K562 (cell line): ENCODE data around the gene DOLK. TPM values are rescaled to one million over a fixed set of nuclear protein-coding genes. Genes with fewer than 3 reads are reported as not detected.

Experiments
- BDP1 ChIP-seq: IDR thresholded peaks from 3 replicates; pipeline ENCODE4 v1.6.1; 2011; ENCODE audit not compliant: insufficient read length, insufficient read depth
- BRCA1 ChIP-seq, 2 experiments: fragments of 450-650 bp in 1 of 2; sonication (generic) in 1 of 2; formaldehyde crosslinking in 1 of 2; IDR thresholded peaks; 2 replicates each; pipeline versions ENCODE4 v1.5.0 to v1.6.1; 2017 to 2020; ENCODE audit warnings: mild to moderate bottlenecking in 1 of 2, missing genetic modification reagents in 1 of 2
- EP300 ChIP-seq: IDR thresholded peaks from 2 replicates; pipeline ENCODE4 v1.6.1; 2012; ENCODE audit warnings: low read length, improper control_type of control experiment
- FOXK2 ChIP-seq, 2 experiments: fragments of 450-650 bp; IDR thresholded peaks in 1 of 2; conservative IDR thresholded peaks in 1 of 2; 2 replicates each; pipeline ENCODE4 v1.6.1; 2016; ENCODE audit warnings: low read depth in 2 of 2, mild to moderate bottlenecking in 1 of 2
- KAT2B ChIP-seq: IDR thresholded peaks from one replicate; pipeline ENCODE4 v1.6.1; 2012; ENCODE audit warnings: low read depth, mild to moderate bottlenecking, control low read depth, inconsistent platforms, low read length, moderate library complexity
- KLF1 ChIP-seq: fragments of 450-650 bp; IDR thresholded peaks from 2 replicates; pipeline ENCODE4 v1.6.1; 2016; ENCODE audit warnings: missing genetic modification characterization, missing compliant biosample characterization
- MAFF ChIP-seq: IDR thresholded peaks from 2 replicates; pipeline ENCODE4 v1.6.1; 2012; ENCODE audit warnings: low read length, improper control_type of control experiment
- NEUROD1 ChIP-seq: fragments of 150-350 bp; IDR thresholded peaks from 2 replicates; pipeline ENCODE4 v1.6.1; 2014; ENCODE audit warnings: borderline replicate concordance, low read length, low read depth; ENCODE audit not compliant: partially characterized antibody
- RFX5 ChIP-seq: IDR thresholded peaks from 2 replicates; pipeline ENCODE4 v1.6.1; 2011; ENCODE audit warnings: low read depth, mild to moderate bottlenecking, improper control_type of control experiment, low read length
- TAF7 ChIP-seq: fragments of 450-650 bp; IDR thresholded peaks from 2 replicates; pipeline ENCODE4 v1.6.1; 2016; ENCODE audit warnings: missing genetic modification characterization, missing compliant biosample characterization
- TEAD2 ChIP-seq: fragments of 450-650 bp; IDR thresholded peaks from 2 replicates; pipeline ENCODE4 v1.6.1; 2016; ENCODE audit warnings: missing genetic modification characterization, control low read depth, missing compliant biosample characterization
- polyA plus RNA-seq, 8 experiments: library from polyadenylated mRNA; depleted of rRNA in 4 of 8; stranded (reverse) in 5 of 8; unstranded in 3 of 8; fragments of >200 nt; fragmentation: Nextera tagmentation in 2 of 8; fragmentation: Illumina TruSeq in 1 of 8; extraction: Ambion mirVana in 2 of 8; extraction: Trizol in 1 of 8; gene quantifications; 2 replicates each; pipeline versions ENCODE4 v1.2.1 to v1.2.3, GENCODE V29; 2011 to 2014; ENCODE audit warnings: inconsistent platforms in 1 of 8, missing spikeins in 1 of 8
- total RNA-seq, 7 experiments: library from RNA; depleted of rRNA in 6 of 7; stranded (reverse); fragments of >200 nt in 6 of 7; fragmentation: Illumina TruSeq in 2 of 7; extraction: Trizol in 2 of 7; gene quantifications; 2 replicates each; pipeline versions ENCODE4 v1.2.1 to v1.2.3, GENCODE V29; 2011 to 2021; ENCODE audit warnings: low replicate concordance in 1 of 7
- TF ChIP-seq, protein P1 (sequence below): fragments of 450-650 bp; formaldehyde crosslinking; IDR thresholded peaks from 2 replicates; pipeline ENCODE4 v1.4.0; 2020; ENCODE audit warnings: mild to moderate bottlenecking, moderate library complexity
- TF ChIP-seq, protein P2 (sequence below): fragments of 450-650 bp; IDR thresholded peaks from 2 replicates; pipeline ENCODE4 v1.6.1; 2018; ENCODE audit warnings: mild to moderate bottlenecking, low read depth; ENCODE audit not compliant: partially characterized antibody
- TF ChIP-seq, protein P3 (sequence below): fragments of 200-400 bp; formaldehyde crosslinking; IDR thresholded peaks from 2 replicates; pipeline ENCODE4 v1.6.1; 2017; ENCODE audit warnings: mild to moderate bottlenecking, low read depth, low read length, moderate library complexity
- TF ChIP-seq, protein P4 (sequence below): sonication (generic); formaldehyde crosslinking; IDR thresholded peaks from 2 replicates; pipeline ENCODE4 v1.8.1; 2023; ENCODE audit warnings: mild to moderate bottlenecking, missing genetic modification reagents
- TF ChIP-seq, protein P5 (sequence below): sonication (generic); formaldehyde crosslinking; IDR thresholded peaks from 2 replicates; pipeline ENCODE4 v1.8.0; 2022; ENCODE audit warnings: mild to moderate bottlenecking, low read depth, missing genetic modification reagents

DOLK gene
- total and polyA plus RNA-seq, 9 of the 15 experiments (the other 6 are each of a cell fraction or from before 2014, with no cell fraction given), result 2.6 to 14.2 (median 11.7) TPM

DNA sequence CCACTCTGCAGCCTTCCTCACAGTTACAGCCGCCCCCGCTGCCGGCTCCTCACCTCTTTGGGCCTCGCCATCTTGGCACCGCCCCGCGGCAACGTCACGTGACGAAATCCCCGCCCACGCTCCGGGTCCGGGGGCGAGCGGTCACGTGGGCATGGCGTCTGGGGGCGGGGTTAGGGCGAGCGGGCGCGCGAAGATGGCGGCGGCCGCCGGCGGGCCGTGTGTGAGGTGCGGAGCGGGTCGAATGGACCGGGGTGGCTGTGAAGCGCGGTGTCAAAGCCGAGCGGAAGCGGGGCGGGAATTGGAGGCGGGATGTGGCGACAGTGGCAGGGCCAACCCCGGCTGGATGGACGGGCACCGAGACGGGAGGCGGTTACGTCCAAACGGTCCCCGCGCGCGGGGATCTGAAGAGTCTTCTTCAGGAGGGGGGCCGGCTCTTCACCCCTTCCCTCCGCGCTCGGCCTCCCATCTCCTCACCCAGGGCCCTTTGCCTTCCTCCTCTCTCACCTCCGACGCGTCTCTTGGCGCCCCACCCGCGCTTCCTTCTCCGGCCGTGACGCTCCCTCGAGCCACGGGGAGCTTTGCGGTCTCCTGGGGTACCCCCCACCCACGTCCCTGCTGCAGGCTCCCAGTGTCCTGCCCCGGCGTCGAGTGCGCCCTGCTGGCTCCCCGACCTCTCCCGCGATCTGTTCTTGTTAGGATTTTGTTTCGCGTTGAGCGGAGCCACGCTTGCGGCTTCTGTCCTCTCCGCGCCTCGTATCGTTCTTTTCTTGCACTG, at the start of gene DOLK, which contains the start of gene NUP188 (continued):
- TF ChIP-seq, protein P1, sequence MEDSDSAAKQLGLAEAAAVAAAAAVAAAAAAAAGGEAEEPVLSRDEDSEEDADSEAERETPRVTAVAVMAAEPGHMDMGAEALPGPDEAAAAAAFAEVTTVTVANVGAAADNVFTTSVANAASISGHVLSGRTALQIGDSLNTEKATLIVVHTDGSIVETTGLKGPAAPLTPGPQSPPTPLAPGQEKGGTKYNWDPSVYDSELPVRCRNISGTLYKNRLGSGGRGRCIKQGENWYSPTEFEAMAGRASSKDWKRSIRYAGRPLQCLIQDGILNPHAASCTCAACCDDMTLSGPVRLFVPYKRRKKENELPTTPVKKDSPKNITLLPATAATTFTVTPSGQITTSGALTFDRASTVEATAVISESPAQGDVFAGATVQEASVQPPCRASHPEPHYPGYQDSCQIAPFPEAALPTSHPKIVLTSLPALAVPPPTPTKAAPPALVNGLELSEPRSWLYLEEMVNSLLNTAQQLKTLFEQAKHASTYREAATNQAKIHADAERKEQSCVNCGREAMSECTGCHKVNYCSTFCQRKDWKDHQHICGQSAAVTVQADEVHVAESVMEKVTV (CRISPR knock-in tag), result 0 out of 2 replicates have a peak, but pooled peaks have one; percentile 7
- peak; percentile 68 for TF ChIP-seq NEUROD1
- TF ChIP-seq KLF1 (tag), result 0 out of 2 replicates have a peak, but pooled peaks have one; percentile 6
- TF ChIP-seq TAF7 (tag), result peak; percentile 79; the same call in 1 of the 2 replicates
- TF ChIP-seq TEAD2, result no peak
- TF ChIP-seq, protein P2, sequence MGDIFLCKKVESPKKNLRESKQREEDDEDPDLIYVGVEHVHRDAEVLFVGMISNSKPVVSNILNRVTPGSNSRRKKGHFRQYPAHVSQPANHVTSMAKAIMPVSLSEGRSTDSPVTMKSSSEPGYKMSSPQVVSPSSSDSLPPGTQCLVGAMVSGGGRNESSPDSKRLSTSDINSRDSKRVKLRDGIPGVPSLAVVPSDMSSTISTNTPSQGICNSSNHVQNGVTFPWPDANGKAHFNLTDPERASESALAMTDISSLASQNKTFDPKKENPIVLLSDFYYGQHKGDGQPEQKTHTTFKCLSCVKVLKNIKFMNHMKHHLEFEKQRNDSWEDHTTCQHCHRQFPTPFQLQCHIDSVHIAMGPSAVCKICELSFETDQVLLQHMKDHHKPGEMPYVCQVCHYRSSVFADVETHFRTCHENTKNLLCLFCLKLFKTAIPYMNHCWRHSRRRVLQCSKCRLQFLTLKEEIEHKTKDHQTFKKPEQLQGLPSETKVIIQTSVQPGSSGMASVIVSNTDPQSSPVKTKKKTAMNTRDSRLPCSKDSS, result no peak
- TF ChIP-seq, protein P3, sequence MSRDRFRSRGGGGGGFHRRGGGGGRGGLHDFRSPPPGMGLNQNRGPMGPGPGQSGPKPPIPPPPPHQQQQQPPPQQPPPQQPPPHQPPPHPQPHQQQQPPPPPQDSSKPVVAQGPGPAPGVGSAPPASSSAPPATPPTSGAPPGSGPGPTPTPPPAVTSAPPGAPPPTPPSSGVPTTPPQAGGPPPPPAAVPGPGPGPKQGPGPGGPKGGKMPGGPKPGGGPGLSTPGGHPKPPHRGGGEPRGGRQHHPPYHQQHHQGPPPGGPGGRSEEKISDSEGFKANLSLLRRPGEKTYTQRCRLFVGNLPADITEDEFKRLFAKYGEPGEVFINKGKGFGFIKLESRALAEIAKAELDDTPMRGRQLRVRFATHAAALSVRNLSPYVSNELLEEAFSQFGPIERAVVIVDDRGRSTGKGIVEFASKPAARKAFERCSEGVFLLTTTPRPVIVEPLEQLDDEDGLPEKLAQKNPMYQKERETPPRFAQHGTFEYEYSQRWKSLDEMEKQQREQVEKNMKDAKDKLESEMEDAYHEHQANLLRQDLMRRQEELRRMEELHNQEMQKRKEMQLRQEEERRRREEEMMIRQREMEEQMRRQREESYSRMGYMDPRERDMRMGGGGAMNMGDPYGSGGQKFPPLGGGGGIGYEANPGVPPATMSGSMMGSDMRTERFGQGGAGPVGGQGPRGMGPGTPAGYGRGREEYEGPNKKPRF, result no peak
- TF ChIP-seq BDP1, result no peak
- no peak for TF ChIP-seq BRCA1 (IDR thresholded peaks at IDR 0.05)
- no peak for TF ChIP-seq BRCA1 (CRISPR knock-in tag; IDR thresholded peaks at IDR 0.05)
- TF ChIP-seq, protein P4, sequence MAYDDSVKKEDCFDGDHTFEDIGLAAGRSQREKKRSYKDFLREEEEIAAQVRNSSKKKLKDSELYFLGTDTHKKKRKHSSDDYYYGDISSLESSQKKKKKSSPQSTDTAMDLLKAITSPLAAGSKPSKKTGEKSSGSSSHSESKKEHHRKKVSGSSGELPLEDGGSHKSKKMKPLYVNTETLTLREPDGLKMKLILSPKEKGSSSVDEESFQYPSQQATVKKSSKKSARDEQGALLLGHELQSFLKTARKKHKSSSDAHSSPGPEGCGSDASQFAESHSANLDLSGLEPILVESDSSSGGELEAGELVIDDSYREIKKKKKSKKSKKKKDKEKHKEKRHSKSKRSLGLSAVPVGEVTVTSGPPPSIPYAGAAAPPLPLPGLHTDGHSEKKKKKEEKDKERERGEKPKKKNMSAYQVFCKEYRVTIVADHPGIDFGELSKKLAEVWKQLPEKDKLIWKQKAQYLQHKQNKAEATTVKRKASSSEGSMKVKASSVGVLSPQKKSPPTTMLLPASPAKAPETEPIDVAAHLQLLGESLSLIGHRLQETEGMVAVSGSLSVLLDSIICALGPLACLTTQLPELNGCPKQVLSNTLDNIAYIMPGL, result no peak
- TF ChIP-seq RFX5, result no peak
- peak in 1 of 2 experiments; percentile 85; a peak in 2 of 4 replicates for TF ChIP-seq FOXK2 (conservative IDR thresholded peaks at IDR 0.05 in 1 of 2, IDR thresholded peaks at IDR 0.05 in 1 of 2; ENCODE audit: low read depth in 2 of 2)
- TF ChIP-seq, protein P5, sequence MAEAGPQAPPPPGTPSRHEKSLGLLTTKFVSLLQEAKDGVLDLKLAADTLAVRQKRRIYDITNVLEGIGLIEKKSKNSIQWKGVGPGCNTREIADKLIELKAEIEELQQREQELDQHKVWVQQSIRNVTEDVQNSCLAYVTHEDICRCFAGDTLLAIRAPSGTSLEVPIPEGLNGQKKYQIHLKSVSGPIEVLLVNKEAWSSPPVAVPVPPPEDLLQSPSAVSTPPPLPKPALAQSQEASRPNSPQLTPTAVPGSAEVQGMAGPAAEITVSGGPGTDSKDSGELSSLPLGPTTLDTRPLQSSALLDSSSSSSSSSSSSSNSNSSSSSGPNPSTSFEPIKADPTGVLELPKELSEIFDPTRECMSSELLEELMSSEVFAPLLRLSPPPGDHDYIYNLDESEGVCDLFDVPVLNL (CRISPR knock-in tag), result peak; percentile 74; the same call in 1 of the 2 replicates
- no peak for TF ChIP-seq MAFF
- TF ChIP-seq EP300, result no peak
- TF ChIP-seq KAT2B, result no peak
